Amniotic epithelial cell (primary cell): ENCODE data around the gene UBASH3A.

ENCODE experiments used
- DNase-seq: peaks from one replicate; pipeline ENCODE4 v3.0.0-alpha.2; 2010; ENCODE audit warnings: low read depth

UBASH3A gene

DNA sequence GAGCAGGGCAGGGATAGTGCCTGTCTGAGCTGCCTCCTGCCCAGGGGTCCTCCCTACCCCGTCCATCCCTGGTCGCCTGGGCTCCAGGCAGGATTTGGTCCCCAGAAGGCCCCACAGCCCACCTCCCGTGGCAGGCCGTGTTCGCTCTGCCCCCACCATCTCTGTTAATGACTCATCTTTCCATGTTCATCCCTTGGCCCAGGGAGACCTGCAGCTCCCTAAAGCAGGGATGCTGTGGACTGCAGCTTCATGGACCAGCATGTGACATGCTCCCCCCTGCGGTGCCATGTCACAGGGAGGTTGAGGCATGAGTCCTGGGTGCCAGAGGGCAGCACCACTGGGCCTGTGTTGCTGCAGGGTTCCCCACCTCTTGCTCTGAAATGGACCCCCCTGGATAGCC is 26.8 kb downstream of the UBASH3A start:
- DNase-seq: no peak

DNA sequence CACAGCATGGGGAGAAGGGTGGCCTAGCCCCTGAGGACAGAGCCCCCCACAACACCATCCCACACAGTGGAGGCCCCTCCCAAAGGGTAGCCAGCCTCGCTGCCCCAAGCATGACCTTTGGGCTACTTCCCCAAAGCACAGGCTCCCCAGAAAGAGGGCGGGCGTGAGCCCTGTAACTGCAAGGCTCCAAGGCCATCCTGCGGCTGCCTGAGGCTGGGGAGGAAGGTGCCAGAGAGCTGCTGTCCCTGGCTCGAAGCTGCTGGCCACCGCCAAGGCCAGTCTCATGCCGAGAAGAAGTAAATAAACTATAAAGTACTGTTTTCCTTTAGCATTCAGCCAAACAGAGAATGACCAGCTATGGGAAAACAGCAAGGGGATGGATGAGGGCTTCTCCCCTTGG is 27.5 kb downstream of the UBASH3A start:
- DNase-seq: no peak

DNA sequence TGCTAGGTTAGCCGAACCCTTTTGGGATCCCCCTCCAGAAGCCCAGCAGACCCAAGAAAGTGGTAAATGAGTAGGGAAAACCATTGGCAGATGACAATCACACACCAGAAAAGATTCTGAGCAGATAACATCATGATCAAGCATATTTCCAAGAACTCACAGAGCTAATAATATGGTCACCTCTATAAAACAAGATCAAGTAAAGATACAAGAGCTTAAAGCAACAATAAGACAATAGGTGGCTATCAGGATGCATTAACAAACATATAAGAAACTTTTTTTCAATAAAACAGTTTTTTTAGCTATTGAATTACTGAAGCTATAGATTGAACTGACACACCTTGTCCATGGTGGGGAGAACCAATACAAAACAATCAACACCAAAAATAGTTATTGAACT is 29.0 kb downstream of the UBASH3A start:
- no peak for DNase-seq

DNA sequence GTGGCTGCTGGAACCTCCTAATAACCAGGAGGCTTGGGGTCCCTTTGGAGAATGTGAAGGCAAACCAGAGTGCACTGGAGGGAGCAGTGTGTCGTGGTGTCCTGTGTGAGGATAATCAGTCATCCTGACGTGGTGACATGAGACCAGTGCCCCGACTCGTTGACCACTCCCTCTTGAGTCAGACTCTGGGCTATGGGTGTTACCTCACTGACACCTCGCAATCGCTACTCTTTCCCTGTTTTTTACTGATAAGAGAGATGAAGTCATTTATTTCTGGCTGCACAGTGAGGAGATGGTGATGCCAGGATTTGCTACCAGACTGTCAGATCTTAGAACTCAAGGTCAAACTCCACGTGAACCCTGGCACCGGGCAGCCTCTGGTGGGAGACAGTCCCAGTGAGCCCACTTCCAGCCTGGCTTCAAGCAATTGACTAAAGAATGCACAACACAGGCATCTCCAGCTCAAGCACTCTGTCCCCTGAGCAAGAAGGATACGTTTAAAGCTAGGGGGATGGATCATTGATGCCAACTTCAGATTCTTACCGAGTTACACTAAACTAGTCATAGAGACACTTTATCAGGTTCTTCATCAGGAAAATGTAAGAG is 30.3 kb downstream of the UBASH3A start:
- DNase-seq: peak; percentile 5

DNA sequence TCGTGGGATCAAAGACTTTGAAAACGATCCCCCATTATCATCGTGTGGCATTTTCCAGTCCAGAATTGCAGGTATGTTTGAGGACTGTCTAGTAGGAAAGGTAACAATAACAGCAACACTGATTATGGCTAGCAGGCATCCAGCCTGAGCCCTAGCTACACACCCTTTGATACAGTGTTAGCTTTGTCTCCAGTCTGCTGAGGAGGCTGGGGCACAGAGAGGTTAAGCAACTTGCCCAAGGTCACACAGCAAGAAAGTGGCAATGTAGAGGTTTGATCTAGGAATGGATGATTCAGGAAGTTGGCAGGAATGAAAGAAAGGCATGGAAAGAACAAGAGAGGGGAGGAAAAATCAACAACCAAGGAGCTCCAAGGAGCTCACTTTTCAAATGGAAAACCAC is 31.2 kb downstream of the UBASH3A start:
- DNase-seq: no peak

DNA sequence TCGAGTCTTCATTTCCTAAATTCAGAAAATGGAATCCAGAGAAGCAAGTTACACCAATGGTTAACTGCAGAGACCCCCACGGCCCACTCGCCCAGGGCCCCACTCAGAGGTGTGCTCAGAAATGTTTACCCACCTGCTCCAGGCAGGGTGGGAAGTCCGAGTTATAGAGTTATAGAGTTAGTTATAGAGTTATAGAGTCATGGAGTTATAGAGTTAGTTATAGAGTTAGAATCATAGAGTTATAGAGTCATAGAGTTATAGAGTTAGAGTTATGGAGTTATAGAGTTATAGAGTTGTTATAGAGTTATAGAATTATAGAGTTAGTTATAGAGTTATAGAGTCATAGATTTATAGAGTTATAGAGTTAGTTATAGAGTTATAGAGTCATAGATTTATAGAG is 31.7 kb downstream of the UBASH3A start:
- no peak for DNase-seq

DNA sequence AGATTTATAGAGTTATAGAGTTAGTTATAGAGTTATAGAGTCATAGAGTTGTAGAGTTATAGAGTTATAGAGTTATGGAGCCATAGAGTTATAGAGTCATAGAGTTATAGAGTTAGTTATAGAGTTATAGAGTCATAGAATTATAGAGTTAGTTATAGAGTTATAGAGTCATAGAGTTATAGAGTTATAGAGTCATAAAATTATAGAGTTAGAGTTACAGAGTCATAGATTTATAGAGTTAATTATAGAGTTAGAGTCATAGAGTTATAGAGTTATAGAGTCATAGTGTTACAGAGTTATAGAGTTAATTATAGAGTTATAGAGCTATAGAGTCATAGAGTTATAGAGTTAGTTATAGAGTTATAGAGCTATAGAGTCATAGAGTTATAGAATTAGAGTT is 32.1 kb downstream of the UBASH3A start:
- no peak for DNase-seq

DNA sequence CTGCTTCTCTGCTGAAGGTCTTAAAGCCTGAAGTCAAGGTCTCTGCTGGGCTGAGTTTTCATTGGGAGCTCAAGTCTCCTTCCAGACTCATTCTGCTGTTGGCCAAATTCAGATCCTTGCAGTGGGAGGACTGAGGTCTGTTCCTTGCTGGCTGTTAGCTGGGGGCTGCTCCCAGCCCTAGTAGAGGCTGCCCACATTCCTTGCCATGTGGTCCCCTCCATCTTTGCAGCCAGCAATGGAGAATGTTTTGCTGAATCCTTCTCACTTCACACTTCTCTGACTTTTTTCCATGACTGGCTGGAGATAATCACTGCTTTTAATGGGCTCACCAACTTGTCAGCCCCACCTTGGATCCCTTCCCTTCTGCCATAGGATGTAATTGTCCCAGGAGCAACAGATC is 33.2 kb downstream of the UBASH3A start:
- no peak for DNase-seq

DNA sequence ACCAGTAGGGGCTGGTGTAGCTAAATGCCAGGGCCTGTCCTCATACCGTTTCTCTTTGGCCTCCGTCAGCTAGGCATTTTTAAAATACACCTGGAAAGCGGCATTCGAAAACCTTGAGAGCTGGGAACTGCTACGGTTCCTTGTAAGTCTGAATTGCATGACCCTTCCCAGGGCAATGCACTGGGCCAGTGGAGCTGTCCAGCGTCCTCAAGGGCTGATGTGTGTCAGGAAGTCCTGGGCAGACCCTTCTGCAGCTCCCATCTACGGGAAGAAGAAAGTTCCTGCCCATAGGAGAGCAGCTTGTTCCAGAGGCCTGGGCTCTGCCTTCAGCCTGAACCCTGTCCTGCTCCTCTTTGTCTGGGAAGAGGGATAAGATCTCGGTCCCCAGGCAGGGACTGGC is 34.1 kb downstream of the UBASH3A start:
- peak; percentile 4 for DNase-seq

DNA sequence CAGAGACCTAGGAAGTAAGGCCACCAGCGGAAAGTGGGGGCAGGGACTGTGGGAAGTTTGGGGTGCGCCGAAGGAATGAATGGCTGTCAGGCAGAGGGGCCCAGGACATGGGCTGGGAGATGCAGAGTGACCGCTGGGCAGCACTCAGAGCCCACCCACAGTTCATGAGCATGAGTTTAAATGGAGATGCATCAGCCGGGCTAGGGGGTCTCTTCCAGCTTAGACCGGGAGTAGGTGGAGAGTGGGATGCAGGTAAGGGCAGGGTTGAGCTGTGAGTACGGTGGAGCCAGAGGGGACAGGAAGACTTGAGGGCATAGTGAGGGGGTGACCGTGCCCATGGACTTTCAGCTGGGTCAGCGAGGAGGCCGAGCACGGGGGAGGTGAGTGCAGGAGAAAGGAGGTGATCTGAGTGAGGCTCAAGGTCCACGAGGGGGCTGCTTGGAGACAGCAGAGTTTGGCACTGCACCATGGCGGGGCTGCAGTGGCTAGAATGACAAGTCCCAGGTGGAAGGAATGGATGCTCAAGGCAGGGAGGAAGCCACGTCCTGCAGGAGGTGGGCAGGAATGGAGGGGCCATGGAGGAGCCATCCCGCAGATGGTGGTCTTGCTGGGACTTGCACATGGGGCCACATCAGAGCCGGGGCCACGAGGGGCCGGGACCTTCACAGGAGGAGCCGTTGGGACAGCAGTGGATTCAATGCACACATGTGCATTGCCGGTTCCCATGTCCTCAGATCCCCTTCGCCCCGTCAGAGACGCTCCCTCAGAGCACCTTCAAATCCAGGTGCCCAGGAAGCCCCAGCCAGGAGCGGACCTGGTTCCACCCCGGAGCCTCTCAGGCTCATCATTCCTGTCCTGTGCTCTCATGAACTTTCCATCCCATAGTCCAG is 34.9 kb downstream of the UBASH3A start:
- DNase-seq: no peak

DNA sequence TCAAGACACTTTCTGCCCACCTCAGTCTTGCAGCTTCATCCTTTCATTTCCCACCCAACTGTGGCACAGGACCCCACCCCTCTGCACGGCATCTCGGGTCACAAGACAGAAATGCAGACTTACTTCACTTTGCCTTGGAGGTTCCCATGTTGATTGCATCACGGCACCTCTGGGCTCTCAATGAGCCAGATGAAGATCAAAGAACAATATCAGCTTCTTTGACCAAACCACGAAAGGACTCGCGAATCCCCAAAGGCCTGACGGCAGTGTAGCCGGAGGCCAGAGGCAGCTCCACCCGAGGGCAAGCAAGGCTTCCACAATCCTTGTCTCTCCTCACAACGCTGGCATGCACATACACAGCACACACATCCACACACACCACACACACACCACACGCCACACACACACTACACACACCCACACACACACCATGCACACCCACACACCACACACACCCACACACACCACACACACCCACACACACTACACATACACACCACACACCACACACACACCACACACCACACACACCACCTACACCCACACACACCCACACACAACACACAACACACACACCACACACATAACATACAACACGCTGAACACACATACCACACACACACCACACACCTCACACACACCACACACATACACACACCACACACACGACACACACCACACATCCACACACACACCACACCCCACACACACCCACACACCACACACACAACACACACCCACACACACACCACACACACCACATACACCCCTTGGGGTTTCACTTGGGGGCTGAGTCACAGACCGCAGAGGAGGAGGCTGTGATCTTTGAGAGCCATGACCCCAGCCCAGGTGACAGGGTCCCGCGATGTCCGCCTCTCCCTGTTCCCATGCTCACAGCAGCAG is 35.8 kb downstream of the UBASH3A start:
- no peak for DNase-seq

DNA sequence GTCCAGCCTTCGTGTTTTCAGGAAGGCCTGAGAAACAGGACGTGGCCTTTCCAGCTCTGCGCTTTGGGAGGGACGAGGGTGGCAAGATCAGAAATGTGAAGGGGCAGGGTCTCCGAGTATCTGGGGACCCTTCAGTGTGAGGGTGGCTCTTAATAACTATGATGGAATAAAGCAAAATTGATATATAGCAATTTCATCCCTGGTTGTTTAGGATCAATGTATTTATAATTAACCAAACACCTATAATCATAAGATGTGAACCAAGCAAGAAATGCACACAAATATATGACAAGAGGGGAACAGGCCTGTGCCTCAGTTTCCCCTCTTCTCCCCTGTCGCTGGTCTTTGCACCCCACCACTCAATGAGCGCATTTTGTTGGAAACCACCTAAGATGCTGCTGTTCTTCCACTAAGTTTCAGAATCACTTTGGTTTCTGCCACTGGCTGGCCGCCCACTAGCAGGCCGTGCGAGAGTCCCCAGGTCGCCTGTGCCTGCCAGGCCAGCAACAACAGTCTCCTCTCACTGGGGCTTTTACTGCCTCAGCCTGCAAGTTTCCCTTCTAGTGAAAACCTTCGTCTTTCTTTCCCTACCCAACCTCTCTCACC is 36.6 kb downstream of the UBASH3A start:
- no peak for DNase-seq

DNA sequence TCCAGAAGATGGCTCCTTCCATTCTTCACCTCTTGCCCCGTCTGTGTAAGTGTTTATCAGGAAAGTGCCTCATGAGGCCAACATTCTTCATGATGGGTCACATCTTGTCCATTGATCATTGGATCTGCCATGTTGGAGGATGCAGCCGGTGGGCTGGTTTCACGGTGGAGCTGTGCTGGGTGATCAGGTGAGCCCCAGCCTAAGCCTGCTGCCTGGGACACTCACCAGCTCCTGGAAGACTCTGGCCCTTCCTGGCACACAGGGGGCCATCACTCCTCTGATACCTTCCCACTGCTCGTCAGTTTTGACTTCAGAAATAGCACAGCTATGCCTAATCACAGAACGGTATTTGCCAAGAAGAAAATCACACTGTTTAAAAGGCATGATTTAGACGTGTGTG is 38.3 kb downstream of the UBASH3A start:
- DNase-seq: no peak

DNA sequence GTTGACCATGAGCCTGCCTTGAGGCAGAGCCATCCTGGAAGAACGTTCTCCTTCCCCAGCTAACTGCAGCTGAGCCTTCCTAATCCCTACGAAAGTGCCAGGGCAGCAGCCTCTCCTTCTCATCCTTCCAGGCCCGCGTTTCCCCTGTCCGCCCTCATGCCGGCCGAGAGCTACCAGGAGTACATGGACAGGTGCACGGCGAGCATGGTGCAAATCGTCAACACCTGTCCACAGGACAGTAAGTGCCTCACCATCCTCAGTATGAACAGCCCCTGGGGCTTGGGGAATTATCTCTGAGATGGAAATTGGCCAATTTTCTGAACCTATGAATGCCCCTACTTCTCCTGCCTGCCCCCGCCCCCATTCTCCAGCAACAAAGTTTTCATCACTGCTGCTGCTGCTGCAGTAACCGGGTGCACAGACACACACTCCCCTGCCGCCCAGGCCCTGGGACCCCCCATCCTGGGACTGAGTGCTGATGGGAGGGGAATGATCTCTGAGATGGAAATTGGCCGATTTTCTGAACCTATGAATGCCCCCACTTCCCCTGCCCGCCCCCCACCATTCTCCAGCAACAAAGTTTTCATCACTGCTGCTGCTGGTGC is 39.6 kb downstream of the UBASH3A start:
- no peak for DNase-seq

DNA sequence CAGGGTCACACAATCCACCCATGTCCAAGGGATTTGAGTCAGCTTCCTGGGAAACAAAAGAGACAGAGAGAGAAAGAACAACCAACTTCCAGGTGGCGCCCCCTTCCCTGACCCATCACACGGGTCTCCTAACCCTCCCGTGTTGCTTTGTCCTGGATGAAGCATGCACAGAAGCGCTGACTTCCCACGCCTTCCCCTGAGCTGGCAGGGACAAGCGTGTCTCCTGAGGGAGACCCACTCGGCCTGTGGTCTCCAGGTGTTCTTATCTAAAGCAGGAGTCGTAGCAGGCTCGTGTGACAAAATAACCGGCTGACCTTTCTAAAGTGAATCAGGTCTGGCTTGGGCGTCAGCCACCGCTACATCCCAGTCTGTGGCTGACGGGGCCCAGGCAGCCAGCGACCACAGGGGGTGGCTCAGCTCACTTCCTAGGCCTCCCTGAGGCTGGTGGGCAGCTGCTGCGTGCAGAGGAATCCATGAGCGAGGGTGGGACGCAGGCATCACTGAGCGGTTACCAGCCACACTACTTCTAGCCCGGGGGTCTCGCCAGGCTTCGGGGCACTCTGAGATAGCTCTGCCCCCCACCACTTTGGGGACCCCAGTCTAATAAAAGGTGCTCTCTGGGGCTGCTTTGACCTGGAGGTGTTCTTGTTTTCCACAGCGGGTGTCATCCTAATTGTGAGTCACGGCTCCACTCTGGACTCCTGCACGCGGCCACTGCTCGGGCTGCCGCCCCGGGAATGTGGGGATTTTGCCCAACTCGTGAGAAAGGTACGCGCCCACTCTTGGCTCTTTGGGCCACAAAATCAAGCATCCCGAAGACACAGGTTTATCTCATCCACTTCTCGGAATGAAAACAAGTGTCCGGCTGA is 40.4 kb downstream of the UBASH3A start:
- DNase-seq: no peak

DNA sequence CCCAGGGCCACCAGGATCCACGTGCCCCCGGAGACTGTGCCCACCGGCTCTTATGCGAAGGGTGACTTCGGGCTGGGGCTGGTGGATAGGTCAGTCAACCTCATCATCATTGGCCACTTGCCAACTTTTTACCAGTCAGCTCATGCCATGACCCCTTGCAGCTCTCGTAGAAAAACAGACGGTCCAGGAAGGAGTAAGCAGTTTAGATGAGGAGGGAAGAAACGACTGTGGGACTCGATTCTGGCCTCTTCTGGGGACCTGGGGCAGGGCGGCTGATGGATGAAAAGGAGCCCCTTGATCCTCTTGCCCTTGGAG is 41.0 kb downstream of the UBASH3A start:
- no peak for DNase-seq

DNA sequence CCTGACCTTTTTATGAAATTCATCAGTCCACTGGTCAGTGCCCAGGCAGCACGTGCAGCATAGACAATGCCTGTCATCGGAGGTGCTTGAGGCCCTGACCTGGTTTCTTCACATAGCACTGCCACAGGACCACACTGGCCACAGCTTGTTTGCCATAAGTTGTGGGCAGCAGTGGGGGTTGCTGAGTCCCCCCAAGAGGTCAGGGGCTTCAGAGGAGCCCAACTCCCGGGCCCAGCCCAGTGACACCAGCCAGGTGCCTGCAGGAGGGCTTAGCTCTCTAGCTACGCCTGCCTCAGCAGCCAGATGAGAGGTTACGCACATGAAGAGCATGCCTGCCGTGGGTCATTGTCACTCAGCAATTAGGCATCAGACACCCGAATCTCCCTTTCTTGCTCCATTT is 41.6 kb downstream of the UBASH3A start:
- no peak for DNase-seq

DNA sequence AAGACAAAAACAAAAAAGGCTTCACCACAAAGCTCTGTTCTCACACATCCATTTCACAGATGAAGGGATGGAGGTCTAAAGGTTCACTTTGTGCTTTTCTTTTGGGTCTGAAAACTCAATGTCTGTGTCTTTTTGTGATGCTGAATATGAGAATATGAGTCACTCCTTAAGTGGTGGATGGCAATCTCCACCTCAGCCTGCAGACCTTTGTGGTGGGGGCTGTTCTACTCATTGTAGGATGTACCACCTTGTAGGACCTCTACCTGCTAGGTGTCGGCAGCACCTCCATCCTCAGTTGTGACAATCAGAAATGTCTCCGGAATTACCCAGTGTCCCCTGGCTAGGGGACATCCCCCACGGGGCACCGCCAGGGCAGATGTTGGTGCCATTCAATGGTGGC is 42.8 kb downstream of the UBASH3A start:
- no peak for DNase-seq

DNA sequence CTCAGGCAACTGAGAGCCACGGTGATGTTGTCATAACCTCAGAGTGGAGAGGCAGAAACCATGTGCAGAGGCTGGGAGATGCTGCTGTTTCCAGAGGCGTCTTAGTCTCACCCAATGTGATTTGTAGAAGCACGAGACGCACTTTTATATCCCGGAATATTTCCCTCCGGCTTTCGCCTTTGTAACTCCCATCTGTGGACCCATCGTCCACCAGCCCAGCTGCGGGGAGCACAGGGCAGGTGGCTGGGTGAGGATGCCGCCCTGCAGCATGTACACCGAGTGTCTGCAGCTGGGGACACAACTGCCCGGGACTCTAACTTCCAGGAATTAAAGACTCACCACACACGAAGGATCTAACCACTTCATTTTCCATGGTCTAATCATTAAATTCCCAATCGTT is 43.5 kb downstream of the UBASH3A start:
- no peak for DNase-seq

DNA sequence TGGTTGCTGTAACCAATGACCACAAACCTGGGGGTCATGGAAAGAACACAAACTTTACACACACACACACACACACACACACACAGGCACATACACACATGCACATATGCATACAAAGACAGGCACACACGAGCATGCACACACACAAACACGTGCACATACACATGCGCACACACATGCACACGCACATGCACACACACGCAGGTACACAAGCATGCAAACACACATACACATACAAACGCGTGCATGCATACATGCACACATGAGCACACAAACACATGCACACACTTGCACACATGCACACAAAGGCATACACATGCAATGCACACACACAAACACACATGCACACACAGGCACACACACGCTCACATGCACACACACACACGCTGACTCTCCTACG is 44.0 kb downstream of the UBASH3A start:
- no peak for DNase-seq

DNA sequence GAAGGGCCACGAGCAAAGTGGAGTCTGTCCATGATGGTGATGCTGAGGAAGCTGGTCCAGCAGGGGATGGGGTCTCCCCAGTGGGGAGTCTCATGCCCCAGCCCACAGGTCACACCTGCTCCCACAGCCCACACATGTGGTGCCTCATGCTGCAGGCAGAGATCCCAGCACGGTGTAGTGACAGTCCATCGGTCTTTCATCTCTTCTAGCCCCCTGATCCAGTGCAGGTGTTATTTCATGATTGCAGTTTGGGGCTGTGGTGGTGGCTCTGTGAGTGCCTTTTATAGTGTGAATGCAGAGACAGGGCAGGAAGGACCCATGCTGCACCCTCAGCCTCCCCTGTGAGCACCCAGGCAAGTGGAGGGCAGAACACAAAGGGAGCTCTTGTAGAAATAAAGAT is 45.0 kb downstream of the UBASH3A start:
- DNase-seq: no peak
